Measurements from ENCODE around the gene AIF1.

Gene AIF1

DNA sequence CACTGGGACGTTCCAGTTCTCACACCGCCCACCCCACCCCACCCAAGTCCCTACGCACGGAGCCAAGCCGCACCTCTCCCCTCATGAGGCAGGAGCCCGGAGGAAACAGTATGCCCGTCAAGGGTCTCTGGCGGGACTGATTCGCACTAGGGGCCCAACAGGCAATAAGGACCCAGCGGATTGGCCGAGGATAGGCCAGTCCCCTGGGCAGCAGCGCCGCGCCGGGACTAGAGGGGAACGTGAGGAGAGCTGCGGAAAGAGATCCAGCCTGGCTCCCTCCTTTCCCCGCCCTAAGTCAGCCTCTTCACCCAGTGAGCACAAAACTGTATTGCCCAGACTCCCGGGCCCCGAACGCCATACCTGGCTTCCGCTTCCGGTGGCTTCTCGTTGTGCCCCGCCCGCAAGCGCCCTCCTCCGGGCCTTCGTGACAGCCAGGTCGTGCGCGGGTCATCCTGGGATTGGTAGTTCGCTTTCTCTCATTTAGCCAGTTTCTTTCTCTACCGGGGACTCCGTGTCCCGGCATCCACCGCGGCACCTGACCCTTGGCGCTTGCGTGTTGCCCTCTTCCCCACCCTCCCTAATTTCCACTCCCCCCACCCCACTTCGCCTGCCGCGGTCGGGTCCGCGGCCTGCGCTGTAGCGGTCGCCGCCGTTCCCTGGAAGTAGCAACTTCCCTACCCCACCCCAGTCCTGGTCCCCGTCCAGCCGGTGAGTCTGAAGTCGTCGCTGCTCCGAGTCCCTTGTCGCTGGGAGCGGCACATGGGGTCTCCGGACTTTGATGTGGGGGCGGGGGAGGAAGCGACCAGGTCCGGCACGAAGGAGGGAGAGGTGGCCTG lies 50.7 kb downstream of the AIF1 start, which contains the start of gene CSNK2B:
CSNK2B (plus strand) TSS at position 580 of the 836 bp plus-strand sequence. CDS start 752 bp downstream, outside the sequence.
- peak; percentile 98 for DNase-seq

DNA sequence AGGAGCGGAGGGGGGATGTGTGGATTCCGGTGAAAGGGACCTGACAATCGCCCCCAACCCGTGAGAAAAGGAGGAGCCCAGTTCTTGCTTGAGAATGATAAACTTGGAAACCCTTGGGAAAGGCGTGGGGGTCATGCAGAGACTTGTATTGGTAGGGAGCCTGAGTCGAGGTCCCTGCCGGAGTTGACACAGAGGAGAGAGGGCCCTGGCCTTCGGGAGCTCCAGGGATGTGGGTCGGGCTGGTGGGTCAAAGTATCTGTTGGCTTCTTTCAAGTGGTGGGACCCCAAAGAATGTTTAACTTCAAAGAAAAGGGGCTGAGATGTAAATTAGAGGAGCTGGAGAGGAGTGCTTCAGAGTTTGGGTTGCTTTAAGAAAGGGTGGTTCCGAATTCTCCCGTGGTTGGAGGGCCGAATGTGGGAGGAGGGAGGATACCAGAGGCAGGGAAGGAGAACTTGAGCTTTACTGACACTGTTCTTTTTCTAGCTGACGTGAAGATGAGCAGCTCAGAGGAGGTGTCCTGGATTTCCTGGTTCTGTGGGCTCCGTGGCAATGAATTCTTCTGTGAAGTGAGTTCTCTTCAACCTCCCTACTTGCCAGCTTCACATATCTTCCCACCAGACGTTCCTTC lies 51.4 kb downstream of the AIF1 start:
- no peak for DNase-seq
